ENCODE results near the gene EMC9.

DNA sequence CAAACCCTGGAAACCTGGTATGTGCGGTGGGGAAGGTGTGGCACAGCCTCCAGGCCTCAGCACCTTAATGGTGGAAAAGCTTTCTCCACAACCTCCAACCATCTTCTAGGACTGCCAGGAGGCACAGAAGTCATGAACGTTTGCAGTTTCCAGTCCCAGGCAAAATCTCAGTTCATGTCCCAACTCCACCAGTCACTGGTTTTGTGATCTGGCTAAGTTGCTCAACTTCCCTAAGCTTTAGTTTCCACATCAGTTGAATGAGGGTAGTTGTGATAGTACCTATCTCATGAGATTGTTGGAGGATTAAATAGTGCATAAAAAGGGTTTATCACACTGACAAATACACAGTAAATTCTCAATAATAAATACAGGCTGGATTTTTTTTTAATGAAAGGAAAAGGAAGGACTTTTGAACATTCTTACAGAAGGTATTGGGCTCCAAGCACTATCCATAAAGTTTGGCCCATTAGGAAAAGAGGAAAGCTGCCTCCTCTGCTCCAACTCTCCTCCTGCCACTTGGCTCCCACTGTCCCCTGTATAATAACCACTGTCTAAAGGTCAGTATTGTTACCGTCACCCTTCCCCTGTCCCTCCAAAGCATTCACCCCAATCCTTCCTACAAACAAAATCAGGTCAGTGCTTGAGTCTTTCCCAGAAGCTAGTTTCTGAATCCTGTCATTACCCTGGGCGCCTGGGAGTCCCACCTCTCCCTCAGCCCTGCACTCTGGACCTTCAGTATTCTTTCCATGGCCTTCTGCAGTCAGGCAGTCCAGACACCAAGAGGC, 41.0 kb downstream of the EMC9 start:
- TF ChIP-seq CTCF (IDR thresholded peaks at IDR 0.05): no peak
- TF ChIP-seq POLR2A (IDR thresholded peaks at IDR 0.05): no peak

All from uterus (tissue), 2 donors.